Lower leg skin (tissue), 4 donors: ENCODE data around the gene PNLIPRP2. TPM values are rescaled to one million over a fixed set of nuclear protein-coding genes. Genes with fewer than 3 reads are reported as not detected.

ENCODE experiments used
- DNase-seq, 2 donors: peaks; one replicate each; pipeline ENCODE4 v3.0.0-alpha.2; 2019; ENCODE audit warnings: low spot score in 2 of 2
- H3K4me3 ChIP-seq: fragments of 200-600 bp; sonication (generic); 2 replicates; pipeline ENCODE4 v1.5.1; 2017; ENCODE audit warnings: mild to moderate bottlenecking, low read depth; ENCODE audit not compliant: poor library complexity, severe bottlenecking
- POLR2A ChIP-seq, 2 donors: fragments of 450-650 bp; IDR thresholded peaks; one replicate each; pipeline ENCODE4 v1.6.1; 2016 to 2017; ENCODE audit warnings: antibody characterized with exemption in 2 of 2, mild to moderate bottlenecking in 1 of 2, moderate library complexity in 1 of 2
- WGBS, 2 donors: methylation state at CpG; one replicate each; pipeline ENCODE4 v1.1.5; 2018; 5-methylcytosine and 5-hydroxymethylcytosine counted together
- intact Hi-C: fragments of 100-400 bp; cut with DNase I; formaldehyde crosslinking; loops from one replicate; pipeline ENCODE4 v1.15.0; 2023; ENCODE audit warnings: low total_unique reads
- total RNA-seq, 4 donors: library from RNA; depleted of rRNA; stranded (reverse); fragments of >200 nt; gene quantifications; one replicate each; pipeline ENCODE4 v1.1.0, GENCODE V29; 2016
- TF ChIP-seq, protein P1 (sequence below), 3 donors: fragments of 450-650 bp; IDR thresholded peaks; one replicate each; pipeline ENCODE4 v1.5.1; 2016; ENCODE audit warnings: antibody characterized with exemption in 3 of 3, mild to moderate bottlenecking in 3 of 3, moderate library complexity in 2 of 3

PNLIPRP2 gene
- total RNA-seq, 4 donors from 2014 or later = 0.29 TPM; not detected in 3

DNA sequence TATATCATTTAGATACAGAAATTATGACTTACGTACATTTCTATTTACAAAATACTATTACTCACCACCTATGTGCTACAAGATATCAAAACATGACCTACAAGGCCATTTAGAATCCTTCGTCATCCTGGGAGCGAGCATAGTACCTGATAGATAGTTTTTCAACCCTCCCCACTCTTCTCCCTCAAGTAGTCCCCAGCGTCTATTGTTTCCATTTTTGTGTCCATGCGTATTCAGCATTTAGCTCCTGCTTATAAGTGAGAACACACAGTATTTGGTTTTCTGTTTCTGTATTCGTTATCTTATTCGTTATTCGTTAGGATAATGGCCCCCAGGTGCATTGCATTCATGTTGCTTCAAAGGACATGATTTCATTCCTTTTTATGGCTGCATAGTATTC lies 28.1 kb downstream of the PNLIPRP2 start:
- H3K4me3 ChIP-seq = no peak overlapping the region
- no peak for TF ChIP-seq POLR2A (IDR thresholded peaks at IDR 0.05)
- TF ChIP-seq, protein P1, sequence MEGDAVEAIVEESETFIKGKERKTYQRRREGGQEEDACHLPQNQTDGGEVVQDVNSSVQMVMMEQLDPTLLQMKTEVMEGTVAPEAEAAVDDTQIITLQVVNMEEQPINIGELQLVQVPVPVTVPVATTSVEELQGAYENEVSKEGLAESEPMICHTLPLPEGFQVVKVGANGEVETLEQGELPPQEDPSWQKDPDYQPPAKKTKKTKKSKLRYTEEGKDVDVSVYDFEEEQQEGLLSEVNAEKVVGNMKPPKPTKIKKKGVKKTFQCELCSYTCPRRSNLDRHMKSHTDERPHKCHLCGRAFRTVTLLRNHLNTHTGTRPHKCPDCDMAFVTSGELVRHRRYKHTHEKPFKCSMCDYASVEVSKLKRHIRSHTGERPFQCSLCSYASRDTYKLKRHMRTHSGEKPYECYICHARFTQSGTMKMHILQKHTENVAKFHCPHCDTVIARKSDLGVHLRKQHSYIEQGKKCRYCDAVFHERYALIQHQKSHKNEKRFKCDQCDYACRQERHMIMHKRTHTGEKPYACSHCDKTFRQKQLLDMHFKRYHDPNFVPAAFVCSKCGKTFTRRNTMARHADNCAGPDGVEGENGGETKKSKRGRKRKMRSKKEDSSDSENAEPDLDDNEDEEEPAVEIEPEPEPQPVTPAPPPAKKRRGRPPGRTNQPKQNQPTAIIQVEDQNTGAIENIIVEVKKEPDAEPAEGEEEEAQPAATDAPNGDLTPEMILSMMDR (IDR thresholded peaks at IDR 0.05) = no peak
- no peak for DNase-seq
- WGBS, 2 donors = 81 to 88% methylated on average over 8 of the region's 8 CpGs
- intact Hi-C loops = no loop called here

DNA sequence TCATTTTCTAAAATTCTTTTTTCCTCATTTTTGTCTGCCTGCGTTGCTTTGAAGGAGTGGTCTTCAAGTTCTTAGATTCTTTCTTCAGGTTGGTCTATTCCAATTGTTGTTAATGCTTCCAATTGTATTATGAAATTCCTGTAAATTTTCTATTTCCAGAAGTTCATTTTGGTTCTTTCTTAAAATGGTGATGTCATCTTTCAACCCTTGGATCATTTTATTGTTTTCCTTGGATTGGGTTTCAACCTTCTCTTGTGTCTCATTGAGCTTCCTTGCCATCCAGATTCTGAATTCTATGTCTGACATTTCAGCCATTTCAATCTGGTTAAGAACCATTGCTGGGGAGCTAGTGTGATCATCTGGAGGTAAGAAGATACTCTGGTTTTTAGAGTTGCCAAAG lies 33.1 kb downstream of the PNLIPRP2 start:
- intact Hi-C loops = no loop called here
- TF ChIP-seq, protein P1 (IDR thresholded peaks at IDR 0.05) = no peak
- no peak for TF ChIP-seq POLR2A (IDR thresholded peaks at IDR 0.05)
- no peak for DNase-seq
- no peak overlapping the region for H3K4me3 ChIP-seq
- WGBS, 2 donors = 73 to 79% methylated on average over 1 of the region's 1 CpG

DNA sequence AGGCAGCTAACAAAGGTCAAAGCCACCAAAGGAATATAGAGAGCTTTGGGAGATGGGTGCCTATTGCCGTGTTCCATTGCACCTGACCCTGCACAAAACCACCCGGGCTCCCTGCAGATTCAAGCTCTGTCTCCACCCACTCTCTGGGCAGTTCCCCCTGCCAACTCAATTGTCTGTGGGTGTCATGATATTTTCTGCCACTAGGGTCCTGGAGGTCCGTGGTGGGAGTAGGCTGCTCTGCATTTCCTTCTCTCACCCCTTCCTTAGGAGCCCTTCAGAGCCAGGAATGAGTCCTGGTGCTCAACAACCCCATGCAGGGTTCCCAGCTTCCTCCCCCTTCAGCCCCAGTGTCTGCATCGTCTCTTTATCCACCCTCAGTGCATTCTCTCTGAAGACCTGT lies 34.1 kb downstream of the PNLIPRP2 start:
- intact Hi-C loops = no loop called here
- DNase-seq = no peak
- no peak overlapping the region for H3K4me3 ChIP-seq
- WGBS, 2 donors = 49 to 59% methylated on average over 4 of the region's 4 CpGs
- TF ChIP-seq, protein P1 (IDR thresholded peaks at IDR 0.05) = no peak
- TF ChIP-seq POLR2A (IDR thresholded peaks at IDR 0.05) = no peak

DNA sequence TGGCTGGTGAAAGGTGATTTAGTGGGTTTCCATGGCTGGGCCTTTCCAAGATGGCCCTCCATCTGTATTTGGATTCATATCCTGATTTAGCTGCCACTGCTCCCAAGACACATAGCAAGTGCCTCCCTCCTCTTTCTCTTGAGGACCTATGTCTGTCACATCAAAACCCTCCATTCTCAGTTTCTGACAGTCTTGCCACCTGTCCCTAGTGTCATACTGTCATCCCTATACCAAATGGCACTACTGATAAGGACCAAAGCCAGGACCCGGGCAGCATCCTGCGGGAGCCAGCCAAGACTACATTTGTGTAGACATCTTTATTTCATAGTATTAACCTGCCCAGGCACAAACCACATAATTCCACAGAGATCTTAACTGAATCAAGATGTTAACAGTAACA lies 34.8 kb downstream of the PNLIPRP2 start:
- 43 to 58% methylated on average over 2 of the region's 2 CpGs for WGBS, 2 donors
- TF ChIP-seq, protein P1 (IDR thresholded peaks at IDR 0.05) = no peak
- no peak for TF ChIP-seq POLR2A (IDR thresholded peaks at IDR 0.05)
- DNase-seq = no peak
- H3K4me3 ChIP-seq = no peak overlapping the region
- intact Hi-C loops = no loop called here

DNA sequence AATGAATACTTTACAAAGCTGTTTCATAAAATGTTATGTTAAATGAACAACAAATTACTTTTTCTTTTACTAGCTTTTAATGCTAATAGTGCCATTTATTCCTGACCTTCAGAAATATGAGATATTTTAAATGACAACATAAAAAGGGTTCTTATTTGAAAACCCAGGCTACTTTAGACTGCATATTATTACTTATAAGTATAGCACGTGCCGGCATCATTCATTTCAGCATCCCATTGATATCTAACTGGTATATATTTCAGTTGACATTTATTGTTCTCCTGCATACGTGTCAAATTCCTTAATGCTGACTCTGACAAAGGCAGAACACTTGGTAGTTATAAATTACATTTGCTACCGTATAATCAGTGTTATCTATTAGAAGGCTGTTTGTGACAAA lies 35.3 kb downstream of the PNLIPRP2 start:
- no peak for DNase-seq
- TF ChIP-seq, protein P1 (IDR thresholded peaks at IDR 0.05) = no peak
- H3K4me3 ChIP-seq = no peak overlapping the region
- intact Hi-C loops = no loop called here
- WGBS, 2 donors = 76 to 77% methylated on average over 4 of the region's 4 CpGs

DNA sequence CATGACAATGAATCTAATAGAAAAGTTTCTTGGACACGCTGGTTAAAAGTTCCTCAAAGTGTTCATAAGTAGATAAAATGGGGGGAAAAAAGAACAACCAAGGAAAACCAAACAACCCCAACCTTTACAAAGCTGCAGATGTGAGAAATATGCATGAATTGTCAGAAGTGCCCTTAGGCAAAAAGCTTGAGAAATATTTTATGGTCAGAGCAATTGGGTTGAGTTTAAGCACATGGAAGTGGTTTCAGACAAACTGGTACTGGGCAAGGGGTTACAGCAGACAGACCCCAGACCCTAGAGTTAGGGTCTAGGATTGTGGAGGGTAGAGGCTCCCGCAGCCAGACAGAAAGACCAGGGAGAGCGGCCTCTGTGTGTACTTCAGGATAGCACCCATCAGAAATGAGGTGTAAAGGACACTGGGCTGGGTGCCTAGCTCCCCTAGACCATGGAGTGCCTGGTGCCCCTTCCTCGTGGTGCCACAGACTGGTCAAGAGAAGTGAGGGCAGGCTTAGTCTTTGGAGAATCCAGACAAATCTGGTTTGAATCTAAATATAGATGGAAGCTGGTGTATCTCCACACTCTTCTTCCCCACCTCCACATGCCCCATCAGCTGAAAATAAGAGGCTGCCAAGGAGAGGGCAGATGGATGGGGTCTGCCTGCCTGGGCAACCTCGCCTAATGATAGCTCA lies 37.3 kb downstream of the PNLIPRP2 start:
- no peak overlapping the region for H3K4me3 ChIP-seq
- intact Hi-C loops = no loop called here
- TF ChIP-seq, protein P1 (IDR thresholded peaks at IDR 0.05) = no peak
- no peak for TF ChIP-seq POLR2A (IDR thresholded peaks at IDR 0.05)
- WGBS, 2 donors = 85 to 88% methylated on average over 5 of the region's 5 CpGs
- no peak for DNase-seq
